Neural crest cell (in vitro differentiated cells): Measurements from ENCODE around the gene LRRC36. TPM values are rescaled to one million over a fixed set of nuclear protein-coding genes. Genes with fewer than 3 reads are reported as not detected.
A peak's percentile ranks its signal among the peaks of the same experiment; 100 is the strongest.

ENCODE experiments used
- DNase-seq: peaks from one replicate; pipeline ENCODE4 v3.0.0; 2021; ENCODE audit warnings: low read depth, mixed read lengths, low spot score
- H3K27ac Mint-ChIP-seq: one replicate; pipeline ENCODE4 v1.8.0; 2021; ENCODE audit warnings: mild to moderate bottlenecking, mixed read lengths; ENCODE audit not compliant: unreplicated experiment
- H3K27me3 Mint-ChIP-seq: 2 replicates; pipeline ENCODE4 v1.8.0; 2021; ENCODE audit warnings: low read depth, mild to moderate bottlenecking, mixed read lengths
- H3K36me3 Mint-ChIP-seq: 2 replicates; pipeline ENCODE4 v1.8.0; 2021; ENCODE audit warnings: low read depth, mild to moderate bottlenecking, mixed read lengths
- H3K4me1 Mint-ChIP-seq: 2 replicates; pipeline ENCODE4 v1.8.0; 2021; ENCODE audit warnings: mixed read lengths
- H3K4me3 Mint-ChIP-seq: one replicate; pipeline ENCODE4 v1.8.0; 2021; ENCODE audit warnings: mild to moderate bottlenecking, mixed read lengths
- H3K9me3 Mint-ChIP-seq: 2 replicates; pipeline ENCODE4 v1.8.0; 2021; ENCODE audit warnings: mixed read lengths
- CTCF ChIP-seq: fragments of 200-600 bp; sonication (generic); conservative IDR thresholded peaks from 2 replicates; pipeline ENCODE4 v1.5.0; 2021; ENCODE audit warnings: antibody characterized with exemption, mild to moderate bottlenecking
- total RNA-seq: library from RNA; stranded (reverse); gene quantifications from 2 replicates; pipeline ENCODE4 v1.2.1, GENCODE V29; 2021

The LRRC36 gene
- total RNA-seq, 1 donor from 2014 or later: 0.21 TPM

GRCh38 chr16:67404740-67405226, 78.2 kb downstream of the LRRC36 start:
- no peak for TF ChIP-seq CTCF
- Mint-ChIP-seq H3K27ac (no peak overlapping the region), H3K36me3 (no peaks in the 10 kb centered on the region), H3K4me1 (peaks cover 18% of the 10 kb centered on the region), H3K4me3 (no peak overlapping the region), H3K9me3 (no peaks in the 10 kb centered on the region), H3K27me3 (no peaks in the 10 kb centered on the region)
- no peak for DNase-seq

DNA sequence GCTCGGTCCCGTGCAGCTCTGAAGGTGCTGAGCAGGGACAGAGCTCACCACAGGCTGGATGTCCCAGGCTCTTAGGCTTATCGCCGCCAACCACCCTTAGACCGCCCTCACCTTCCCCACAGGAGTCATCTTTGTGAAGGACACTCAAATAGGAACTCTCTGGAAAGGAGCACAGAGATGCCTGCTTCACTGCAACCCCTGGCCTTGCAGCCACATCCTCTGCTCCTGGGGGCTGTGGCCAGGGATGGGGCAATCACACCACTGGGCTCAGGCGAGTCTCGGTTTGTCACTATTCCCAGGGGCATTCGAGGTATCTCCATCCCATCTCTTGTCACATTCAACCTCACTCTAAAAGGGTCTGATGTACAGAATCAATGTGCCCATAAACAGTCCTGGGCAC, 78.7 kb downstream of the LRRC36 start:
- Mint-ChIP-seq H3K9me3 (no peaks in the 10 kb centered on the region), H3K27ac (no peak overlapping the region), H3K4me1 (peaks cover 18% of the 10 kb centered on the region), H3K4me3 (no peak overlapping the region), H3K36me3 (no peaks in the 10 kb centered on the region), H3K27me3 (no peaks in the 10 kb centered on the region)
- no peak for TF ChIP-seq CTCF
- no peak for DNase-seq

DNA sequence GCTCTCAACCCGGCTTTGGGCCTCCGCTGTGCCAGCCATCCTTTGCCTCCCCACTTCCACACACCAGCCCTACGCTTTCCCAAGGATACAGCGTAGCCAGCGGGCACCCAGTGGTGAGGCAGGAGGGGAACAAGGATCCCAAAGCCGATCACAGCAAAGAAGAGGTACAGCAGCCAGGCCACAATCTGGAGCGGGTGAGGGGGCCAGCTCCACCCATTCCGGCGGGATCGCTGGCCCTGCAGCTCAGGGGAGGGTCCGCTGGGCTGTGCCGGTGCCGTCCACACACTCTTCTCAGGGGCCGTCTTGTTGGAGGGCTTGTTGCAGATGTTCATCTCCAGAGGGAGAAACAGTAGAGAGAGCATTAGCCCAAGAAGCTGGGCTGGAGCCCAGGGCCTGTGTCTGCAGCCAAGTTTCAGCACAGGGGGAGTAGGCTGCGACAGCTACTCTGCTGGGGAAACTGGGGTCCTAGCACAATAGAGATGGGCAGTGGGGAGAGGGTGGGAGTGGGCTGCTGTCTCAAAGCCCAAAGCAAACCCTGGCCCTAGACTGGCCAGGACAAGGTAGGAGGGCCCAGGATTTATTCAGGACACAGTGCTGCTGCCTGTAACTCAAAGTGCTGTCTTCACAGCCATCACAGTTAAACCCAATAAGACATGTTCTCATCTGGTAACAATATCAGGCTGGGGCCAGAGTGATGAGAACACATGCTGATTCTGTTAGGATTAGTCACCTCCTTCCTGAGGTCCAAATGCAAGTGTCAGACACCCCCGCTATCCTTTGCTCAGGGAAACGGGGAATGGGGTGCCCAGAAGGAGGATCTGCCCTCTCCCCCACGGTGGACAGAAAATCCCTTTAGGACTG, 79.7 kb downstream of the LRRC36 start:
- DNase-seq: no peak
- no peak for TF ChIP-seq CTCF
- peak overlapping the region; percentile 60 for H3K27ac Mint-ChIP-seq
- no peaks in the 10 kb centered on the region for H3K9me3 Mint-ChIP-seq
- H3K27me3 Mint-ChIP-seq: no peaks in the 10 kb centered on the region
- H3K4me1 Mint-ChIP-seq: peaks cover 18% of the 10 kb centered on the region
- H3K4me3 Mint-ChIP-seq: no peak overlapping the region
- no peaks in the 10 kb centered on the region for H3K36me3 Mint-ChIP-seq

GRCh38 chr16:67407176-67407787, 80.7 kb downstream of the LRRC36 start:
- Mint-ChIP-seq H3K9me3 (no peaks in the 10 kb centered on the region), H3K36me3 (no peaks in the 10 kb centered on the region), H3K4me1 (peaks cover 11% of the 10 kb centered on the region), H3K4me3 (no peak overlapping the region), H3K27me3 (no peaks in the 10 kb centered on the region), H3K27ac (peak overlapping the region; percentile 62)
- DNase-seq: no peak
- TF ChIP-seq CTCF: no peak

GRCh38 chr16:67407788-67408452, 81.3 kb downstream of the LRRC36 start:
- no peaks in the 10 kb centered on the region for H3K9me3 Mint-ChIP-seq
- no peaks in the 10 kb centered on the region for H3K27me3 Mint-ChIP-seq
- H3K4me1 Mint-ChIP-seq: peaks cover 9% of the 10 kb centered on the region
- H3K36me3 Mint-ChIP-seq: no peaks in the 10 kb centered on the region
- no peak for DNase-seq
- H3K4me3 Mint-ChIP-seq: no peak overlapping the region
- peak overlapping the region; percentile 62 for H3K27ac Mint-ChIP-seq
- no peak for TF ChIP-seq CTCF
